ENCODE data around the gene ZNF205. TPM values are rescaled to one million over a fixed set of nuclear protein-coding genes. Genes with fewer than 3 reads are reported as not detected.
"Not testable (repeated sequence)": the region's sequence is repeated elsewhere in the genome, so short reads cannot be mapped to it uniquely, and the experiment has no call there.

ZNF205 gene
- polyA plus RNA-seq, 6 donors from 2014 or later, result 0.47 TPM; not detected in 5

DNA sequence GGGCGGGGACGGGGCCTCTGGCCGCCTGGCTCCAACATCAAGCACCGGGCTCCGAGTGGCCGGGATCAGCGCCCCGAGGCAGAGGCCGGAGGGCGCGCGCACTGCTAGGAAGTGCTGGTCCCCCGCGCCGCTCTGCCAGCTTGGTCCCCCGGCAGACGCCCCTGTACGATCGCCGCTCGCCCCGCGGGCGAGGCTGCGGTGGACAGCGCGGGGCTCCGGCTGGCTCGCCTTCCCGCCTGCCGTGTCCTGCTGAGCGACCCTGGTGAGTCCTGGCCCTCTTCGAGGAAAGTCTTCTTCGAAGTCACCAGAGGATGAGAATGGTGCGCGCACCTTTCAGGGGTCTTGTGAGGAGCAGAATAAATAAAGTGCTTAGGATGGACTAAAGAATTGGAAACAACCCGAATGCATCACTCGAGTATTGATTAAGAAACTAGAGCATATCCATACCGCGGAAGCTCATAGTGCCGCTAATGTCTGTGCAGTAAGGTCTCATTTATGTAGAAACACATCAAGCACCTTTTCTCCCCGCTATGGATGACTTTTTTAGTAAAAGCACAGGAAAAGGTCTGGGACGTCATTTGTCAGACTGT, 22.8 kb downstream of the ZNF205 start:
- no peak for ATAC-seq (ENCODE audit: low read depth in 2 of 2)
- Mint-ChIP-seq H3K36me3 (no peaks in the 10 kb centered on the region), H3K9me3 (no peaks in the 10 kb centered on the region), H3K27ac (peak overlapping the region in 5 of 6 donors; percentile 41 to 90 (median 84)), H3K4me3 (peak overlapping the region; percentile 88 to 99 (median 94)), H3K27me3 (no peaks in the 10 kb centered on the region), H3K4me1 (peaks cover 4 to 40% (median 24%) of the 10 kb centered on the region in 3 donors)
- DNase-seq, result no peak

DNA sequence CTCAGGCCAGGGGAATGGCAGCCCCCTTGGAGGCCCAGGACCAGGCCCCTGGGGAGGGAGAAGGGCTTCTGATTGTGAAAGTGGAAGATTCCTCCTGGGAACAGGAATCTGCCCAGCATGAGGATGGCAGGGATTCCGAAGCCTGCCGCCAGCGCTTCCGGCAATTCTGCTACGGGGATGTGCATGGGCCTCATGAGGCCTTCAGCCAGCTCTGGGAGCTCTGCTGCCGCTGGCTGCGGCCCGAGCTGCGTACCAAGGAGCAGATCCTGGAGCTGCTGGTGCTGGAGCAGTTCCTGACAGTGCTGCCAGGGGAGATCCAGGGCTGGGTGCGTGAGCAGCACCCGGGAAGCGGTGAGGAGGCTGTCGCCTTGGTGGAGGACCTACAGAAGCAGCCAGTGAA, 24.9 kb downstream of the ZNF205 start:
- ATAC-seq (ENCODE audit: low read depth in 2 of 2) (no peak), DNase-seq (no peak)
- peak overlapping the region in 3 of 8 donors; percentile 21 to 45 (median 36) for H3K4me3 Mint-ChIP-seq
- no peak overlapping the region for H3K27ac Mint-ChIP-seq
- H3K27me3 Mint-ChIP-seq, result no peaks in the 10 kb centered on the region
- H3K36me3 Mint-ChIP-seq, result peaks cover 3 to 4% of the 10 kb centered on the region in 2 donors
- H3K4me1 Mint-ChIP-seq, result peaks cover 9 to 33% (median 24%) of the 10 kb centered on the region in 3 donors
- H3K9me3 Mint-ChIP-seq, result no peaks in the 10 kb centered on the region

- peaks cover 0 to 1% (median 0%) of the 10 kb centered on the region in 7 donors for H3K9me3 Mint-ChIP-seq
- no peak overlapping the region for H3K27ac Mint-ChIP-seq
- peak overlapping the region in 1 of 8 donors; percentile 36 for H3K4me3 Mint-ChIP-seq
- peaks cover 6 to 8% of the 10 kb centered on the region in 2 donors for H3K36me3 Mint-ChIP-seq
- DNase-seq, result no peak
- no peak for ATAC-seq (ENCODE audit: low read depth in 2 of 2)
- no peaks in the 10 kb centered on the region for H3K27me3 Mint-ChIP-seq
- peaks cover 12 to 24% (median 17%) of the 10 kb centered on the region in 3 donors for H3K4me1 Mint-ChIP-seq
Measured at GRCh38 chr16:3138342-3138741, 26.0 kb downstream of the ZNF205 start.

- peaks cover 10 to 20% (median 14%) of the 10 kb centered on the region in 3 donors for H3K4me1 Mint-ChIP-seq
- no peak for ATAC-seq (ENCODE audit: low read depth in 2 of 2)
- peak overlapping the region in 1 of 8 donors; percentile 36 for H3K4me3 Mint-ChIP-seq
- H3K9me3 Mint-ChIP-seq, result peaks cover 0 to 1% (median 0%) of the 10 kb centered on the region in 7 donors
- H3K36me3 Mint-ChIP-seq, result peaks cover 6 to 8% of the 10 kb centered on the region in 2 donors
- DNase-seq, result no peak
- no peak overlapping the region for H3K27ac Mint-ChIP-seq
- no peaks in the 10 kb centered on the region for H3K27me3 Mint-ChIP-seq
Measured at GRCh38 chr16:3138823-3139426, 26.5 kb downstream of the ZNF205 start.

- not testable (repeated sequence) for ATAC-seq (ENCODE audit: low read depth in 2 of 2); H3K27me3 Mint-ChIP-seq; H3K36me3 Mint-ChIP-seq; H3K27ac Mint-ChIP-seq; H3K4me3 Mint-ChIP-seq; H3K9me3 Mint-ChIP-seq; DNase-seq
- peaks cover 8 to 14% (median 12%) of the 10 kb centered on the region in 3 donors for H3K4me1 Mint-ChIP-seq
Measured at GRCh38 chr16:3139561-3139960, 27.2 kb downstream of the ZNF205 start.

DNA sequence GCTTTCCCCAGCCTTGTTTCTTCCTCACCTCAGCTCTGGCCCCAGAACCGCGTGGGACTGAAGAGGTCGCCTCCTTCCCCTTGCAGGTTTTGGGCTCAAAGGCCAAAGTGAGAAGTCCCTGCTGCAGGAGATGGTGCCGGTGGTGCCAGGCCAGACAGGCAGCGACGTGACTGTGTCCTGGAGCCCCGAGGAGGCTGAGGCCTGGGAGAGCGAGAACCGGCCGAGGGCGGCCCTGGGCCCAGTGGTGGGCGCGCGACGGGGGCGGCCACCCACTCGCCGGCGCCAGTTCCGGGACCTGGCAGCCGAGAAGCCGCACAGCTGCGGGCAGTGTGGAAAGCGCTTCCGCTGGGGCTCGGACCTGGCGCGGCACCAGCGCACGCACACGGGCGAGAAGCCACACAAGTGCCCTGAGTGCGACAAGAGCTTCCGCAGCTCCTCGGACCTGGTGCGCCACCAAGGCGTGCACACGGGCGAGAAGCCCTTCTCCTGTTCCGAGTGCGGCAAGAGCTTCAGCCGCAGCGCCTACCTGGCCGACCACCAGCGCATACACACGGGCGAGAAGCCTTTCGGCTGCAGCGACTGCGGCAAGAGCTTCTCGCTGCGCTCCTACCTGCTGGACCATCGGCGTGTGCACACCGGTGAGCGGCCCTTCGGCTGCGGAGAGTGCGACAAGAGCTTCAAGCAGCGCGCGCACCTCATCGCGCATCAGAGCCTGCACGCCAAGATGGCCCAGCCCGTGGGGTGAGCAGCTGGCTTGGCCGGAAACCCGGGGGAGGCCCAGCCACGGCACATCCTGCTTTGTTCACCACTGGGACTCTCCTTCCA, 28.4 kb downstream of the ZNF205 start:
- DNase-seq (no peak), ATAC-seq (ENCODE audit: low read depth in 2 of 2) (no peak)
- Mint-ChIP-seq H3K4me3 (peak overlapping the region in 1 of 8 donors; percentile 26), H3K4me1 (peaks cover 8 to 11% (median 8%) of the 10 kb centered on the region in 3 donors), H3K27me3 (peaks cover 0 to 5% (median 0%) of the 10 kb centered on the region in 3 donors), H3K9me3 (peaks cover 0 to 1% (median 0%) of the 10 kb centered on the region in 7 donors), H3K27ac (peak overlapping the region in 1 of 6 donors; percentile 81), H3K36me3 (peaks cover 6 to 8% of the 10 kb centered on the region in 2 donors)

DNA sequence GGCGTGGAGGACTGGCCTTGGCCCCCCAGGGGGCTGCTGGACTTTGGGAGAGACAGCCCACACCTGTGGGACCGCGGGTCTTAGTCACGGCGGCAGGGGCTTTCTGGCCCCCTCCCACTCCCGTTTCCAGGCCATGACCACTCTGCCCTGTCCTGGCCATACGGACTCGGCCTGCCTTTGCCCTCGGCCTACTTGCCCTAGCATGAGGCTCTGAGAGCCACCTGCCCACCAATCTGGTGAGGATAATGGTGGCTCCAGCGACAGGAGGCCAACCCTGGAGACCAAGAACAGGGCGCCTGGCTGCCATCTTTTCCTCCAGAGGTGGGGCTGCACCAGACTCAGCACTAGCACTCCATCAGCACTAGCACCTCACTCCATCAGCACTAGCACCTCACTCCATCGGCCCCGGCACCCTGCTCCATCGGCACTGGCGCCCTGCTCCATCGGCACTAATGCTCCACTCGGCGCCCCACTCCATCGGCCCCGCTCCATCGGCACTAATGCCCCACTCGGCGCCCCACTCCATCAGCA, 29.5 kb downstream of the ZNF205 start:
- no peak for ATAC-seq (ENCODE audit: low read depth in 2 of 2)
- Mint-ChIP-seq H3K4me3 (peak overlapping the region in 2 of 8 donors; percentile 26 to 58), H3K9me3 (peaks cover 0 to 1% (median 0%) of the 10 kb centered on the region in 7 donors)

DNA sequence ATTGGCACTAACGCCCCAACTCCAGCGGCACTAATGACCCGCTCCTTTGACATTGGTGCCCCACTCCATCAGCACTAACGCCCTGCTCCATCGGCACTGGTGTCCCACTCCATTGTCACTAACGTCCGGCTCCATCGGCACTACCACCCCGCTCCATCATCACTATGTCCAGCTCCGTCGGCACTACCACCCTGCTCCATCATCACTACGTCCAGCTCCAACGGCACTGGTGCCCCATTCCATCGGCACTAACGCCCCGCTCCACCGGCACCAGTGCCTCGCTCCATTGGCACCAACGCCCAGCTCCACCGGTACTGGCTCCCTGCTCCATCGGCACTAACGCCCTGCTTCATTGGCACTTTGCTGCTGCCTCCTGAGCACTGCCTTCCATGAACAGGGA, 29.9 kb downstream of the ZNF205 start:
- peaks cover 6 to 8% of the 10 kb centered on the region in 2 donors for H3K36me3 Mint-ChIP-seq
- H3K4me3 Mint-ChIP-seq, result peak overlapping the region in 1 of 8 donors; percentile 58
- H3K9me3 Mint-ChIP-seq, result peaks cover 0 to 1% (median 0%) of the 10 kb centered on the region in 7 donors
- peak overlapping the region in 2 of 6 donors; percentile 64 to 73 for H3K27ac Mint-ChIP-seq
- H3K4me1 Mint-ChIP-seq, result peaks cover 3 to 8% (median 6%) of the 10 kb centered on the region in 3 donors
- no peak for DNase-seq
- H3K27me3 Mint-ChIP-seq, result peaks cover 0 to 6% (median 0%) of the 10 kb centered on the region in 3 donors
- ATAC-seq (ENCODE audit: low read depth in 2 of 2), result no peak

More for the DNA sequence above, 29.5 kb downstream of the ZNF205 start:
- H3K36me3 Mint-ChIP-seq, result peaks cover 6 to 8% of the 10 kb centered on the region in 2 donors
- peak overlapping the region in 1 of 6 donors; percentile 73 for H3K27ac Mint-ChIP-seq
- peaks cover 0 to 5% (median 0%) of the 10 kb centered on the region in 3 donors for H3K27me3 Mint-ChIP-seq
- no peak for DNase-seq
- H3K4me1 Mint-ChIP-seq, result peaks cover 3 to 8% (median 8%) of the 10 kb centered on the region in 3 donors

DNA sequence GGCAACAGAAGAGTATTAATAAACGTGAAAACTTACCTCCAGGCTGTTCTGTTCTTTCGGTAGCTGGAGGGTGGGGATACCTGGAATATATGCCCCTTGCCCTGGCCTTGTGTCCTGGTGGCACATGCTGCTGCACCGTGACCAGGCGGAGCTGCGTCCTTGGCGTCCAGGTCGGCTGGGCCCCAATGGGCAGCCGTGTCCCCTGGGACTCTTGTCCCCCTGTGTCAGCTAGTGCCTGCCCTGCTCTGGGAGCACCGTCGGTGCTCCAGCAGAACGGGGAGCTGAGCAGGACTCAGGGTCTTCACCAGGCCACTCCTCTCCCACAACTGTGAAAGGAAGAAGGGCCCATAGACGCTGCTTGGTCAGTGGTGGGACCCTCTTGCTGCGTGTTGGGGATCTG, 30.4 kb downstream of the ZNF205 start:
- Mint-ChIP-seq H3K4me1 (peaks cover 2 to 8% (median 3%) of the 10 kb centered on the region in 3 donors), H3K36me3 (peaks cover 6 to 8% of the 10 kb centered on the region in 2 donors), H3K27me3 (peaks cover 0 to 9% (median 0%) of the 10 kb centered on the region in 3 donors), H3K27ac (peak overlapping the region in 1 of 6 donors; percentile 64), H3K4me3 (no peak overlapping the region), H3K9me3 (peaks cover 0 to 1% (median 0%) of the 10 kb centered on the region in 7 donors)
- DNase-seq, result no peak
- ATAC-seq (ENCODE audit: low read depth in 2 of 2), result no peak

GRCh38 chr16:3143189-3143588, 30.8 kb downstream of the ZNF205 start:
- H3K27me3 Mint-ChIP-seq, result peaks cover 0 to 9% (median 0%) of the 10 kb centered on the region in 3 donors
- H3K4me3 Mint-ChIP-seq, result no peak overlapping the region
- DNase-seq (no peak), ATAC-seq (ENCODE audit: low read depth in 2 of 2) (no peak)
- no peak overlapping the region for H3K27ac Mint-ChIP-seq
- H3K4me1 Mint-ChIP-seq, result peaks cover 0 to 8% (median 3%) of the 10 kb centered on the region in 3 donors
- peaks cover 0 to 1% (median 0%) of the 10 kb centered on the region in 7 donors for H3K9me3 Mint-ChIP-seq
- peaks cover 6 to 8% of the 10 kb centered on the region in 2 donors for H3K36me3 Mint-ChIP-seq

DNA sequence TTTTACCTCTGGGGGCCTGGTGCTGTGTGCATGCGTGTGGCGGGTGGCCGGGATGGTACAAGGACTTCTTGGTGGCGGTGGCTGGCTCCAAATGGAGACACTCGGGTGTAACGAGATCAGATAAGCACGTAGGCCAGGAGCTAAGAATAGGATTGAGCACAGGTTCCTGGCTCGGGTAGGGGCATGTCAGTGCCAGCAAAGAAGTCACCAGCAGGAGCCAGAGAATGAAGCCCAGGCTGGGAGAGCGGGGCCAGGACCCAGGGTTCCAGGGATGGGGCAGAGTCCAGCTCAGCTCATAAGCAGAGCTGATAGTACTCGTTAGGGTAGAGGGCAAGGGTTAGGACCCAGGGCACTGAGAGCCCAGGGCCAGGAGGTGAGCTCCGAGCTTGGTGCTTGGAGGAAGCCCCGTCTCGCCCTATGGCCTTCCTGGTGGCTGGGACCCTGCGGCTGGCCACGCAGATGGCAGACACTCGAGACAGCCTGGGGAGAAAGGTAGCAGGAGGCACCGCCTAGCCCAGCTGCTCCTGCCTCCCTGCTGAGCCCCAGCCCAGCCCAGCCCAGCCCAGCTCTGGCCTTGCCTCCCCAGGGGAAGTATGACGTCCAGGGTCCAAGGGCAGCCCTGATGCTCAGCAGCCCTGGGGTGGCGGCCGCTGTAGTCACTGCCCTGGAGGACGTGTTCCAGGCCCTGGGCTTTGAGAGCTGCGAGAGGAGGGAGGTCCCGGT, 31.4 kb downstream of the ZNF205 start:
- Mint-ChIP-seq H3K9me3 (peaks cover 0 to 1% (median 0%) of the 10 kb centered on the region in 7 donors), H3K27ac (no peak overlapping the region), H3K4me1 (peaks cover 0 to 10% (median 3%) of the 10 kb centered on the region in 3 donors), H3K27me3 (peaks cover 0 to 9% (median 0%) of the 10 kb centered on the region in 3 donors), H3K4me3 (peak overlapping the region in 1 of 8 donors; percentile 50), H3K36me3 (peaks cover 6 to 8% of the 10 kb centered on the region in 2 donors)
- ATAC-seq (ENCODE audit: low read depth in 2 of 2), result no peak
- no peak for DNase-seq

- Mint-ChIP-seq H3K9me3 (peaks cover 0 to 1% (median 0%) of the 10 kb centered on the region in 7 donors), H3K4me3 (peak overlapping the region in 1 of 8 donors; percentile 16), H3K27me3 (peaks cover 0 to 9% (median 0%) of the 10 kb centered on the region in 3 donors), H3K27ac (peak overlapping the region in 1 of 6 donors; percentile 83), H3K4me1 (peaks cover 5 to 15% (median 8%) of the 10 kb centered on the region in 3 donors), H3K36me3 (peaks cover 6 to 8% of the 10 kb centered on the region in 2 donors)
- ATAC-seq (ENCODE audit: low read depth in 2 of 2) (no peak), DNase-seq (no peak)
Measured at GRCh38 chr16:3144321-3144983, 32.1 kb downstream of the ZNF205 start.
